GM12891 (cell line): ENCODE results near the gene CA10.

Experiments
- DNase-seq: peaks from one replicate; pipeline ENCODE4 v3.0.0; 2011; ENCODE audit warnings: low spot score; ENCODE audit not compliant: insufficient read length
- FAIRE-seq: peaks from 2 replicates; lab custom pipeline; 2011; peaks lifted over from hg19 to GRCh38; lab: Jason Lieb, UNC
- PAX5 ChIP-seq: IDR thresholded peaks from 2 replicates; pipeline ENCODE4 v1.6.1; 2011; ENCODE audit warnings: low read length, moderate library complexity, mild to moderate bottlenecking; ENCODE audit not compliant: insufficient read depth, severe bottlenecking
- POLR2A ChIP-seq: IDR thresholded peaks from 2 replicates; pipeline ENCODE4 v1.6.1; 2011; ENCODE audit warnings: low read depth, low read length, control low read depth
- POLR2AphosphoS5 ChIP-seq: IDR thresholded peaks from 2 replicates; pipeline ENCODE4 v1.6.1; 2011; ENCODE audit warnings: low read depth, low read length, control low read depth
- POU2F2 ChIP-seq: IDR thresholded peaks from 2 replicates; pipeline ENCODE4 v1.6.1; 2011; ENCODE audit warnings: low read depth, mild to moderate bottlenecking, control low read depth, low read length, moderate library complexity
- SPI1 ChIP-seq: IDR thresholded peaks from 2 replicates; pipeline ENCODE4 v1.6.1; 2011; ENCODE audit warnings: low read depth, low read length, control low read depth
- TAF1 ChIP-seq: IDR thresholded peaks from 2 replicates; pipeline ENCODE4 v1.6.1; 2011; ENCODE audit warnings: low read depth, low read length, control low read depth

Gene CA10

GRCh38 chr17:51709694-51710633 lies 448.6 kb downstream of the CA10 start:
- TF ChIP-seq PAX5 (no peak), TAF1 (no peak), POLR2AphosphoS5 (no peak), SPI1 (no peak), POLR2A (no peak), POU2F2 (no peak)
- FAIRE-seq, result no peak
- DNase-seq, result no peak

DNA sequence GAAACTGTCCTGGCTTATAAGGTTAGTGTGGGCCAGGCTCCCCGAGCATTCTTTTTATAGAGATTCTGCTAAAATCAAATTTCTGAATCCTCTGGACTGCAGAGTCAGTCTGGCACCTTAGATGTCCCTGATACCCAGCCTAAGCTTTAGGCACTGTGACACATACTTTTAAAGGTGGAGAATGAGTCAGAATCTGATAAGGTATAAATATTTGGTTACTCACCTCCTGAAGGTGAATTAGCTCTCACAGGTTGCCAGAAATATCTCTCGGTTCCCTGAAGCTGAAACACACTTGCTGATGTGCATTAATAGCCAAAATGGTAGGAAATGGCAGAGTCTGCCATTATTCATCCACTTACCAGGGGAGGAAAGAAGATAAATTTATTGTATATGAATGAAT lies 451.3 kb downstream of the CA10 start:
- DNase-seq (no peak), FAIRE-seq (no peak)
- TF ChIP-seq PAX5 (no peak), TAF1 (no peak), POU2F2 (no peak), POLR2A (no peak), POLR2AphosphoS5 (no peak), SPI1 (no peak)

DNA sequence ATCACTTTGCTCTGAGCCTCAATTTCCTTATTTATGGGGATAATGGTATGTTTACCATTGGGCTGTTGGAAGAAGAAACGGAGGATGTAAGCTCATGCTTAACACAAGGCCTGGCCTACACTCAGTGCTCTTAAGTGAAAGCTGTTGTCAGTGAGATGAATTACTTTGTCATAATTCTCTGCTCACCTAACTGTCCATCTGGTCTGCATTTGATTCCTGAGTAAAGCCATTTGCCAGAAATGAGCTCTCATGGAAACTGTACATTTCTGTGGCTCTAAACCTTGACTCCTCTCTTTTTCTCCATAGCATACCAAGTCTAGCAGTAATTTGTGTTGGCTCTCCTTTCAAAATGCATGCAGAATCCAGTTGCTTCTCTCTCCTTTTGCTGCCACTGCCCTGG lies 452.4 kb downstream of the CA10 start:
- DNase-seq (no peak), FAIRE-seq (no peak)
- no peak for TF ChIP-seq POU2F2

GRCh38 chr17:51703361-51704341 lies 454.9 kb downstream of the CA10 start:
- TF ChIP-seq SPI1, result no peak
- TF ChIP-seq TAF1, result no peak
- no peak for TF ChIP-seq PAX5
- no peak for TF ChIP-seq POLR2AphosphoS5
- TF ChIP-seq POLR2A, result no peak
- TF ChIP-seq POU2F2, result no peak
- DNase-seq (no peak), FAIRE-seq (no peak)

GRCh38 chr17:51702963-51703360 lies 455.6 kb downstream of the CA10 start:
- FAIRE-seq (no peak), DNase-seq (no peak)
- TF ChIP-seq TAF1 (no peak), POU2F2 (no peak), SPI1 (no peak), POLR2AphosphoS5 (no peak), POLR2A (no peak), PAX5 (no peak)

DNA sequence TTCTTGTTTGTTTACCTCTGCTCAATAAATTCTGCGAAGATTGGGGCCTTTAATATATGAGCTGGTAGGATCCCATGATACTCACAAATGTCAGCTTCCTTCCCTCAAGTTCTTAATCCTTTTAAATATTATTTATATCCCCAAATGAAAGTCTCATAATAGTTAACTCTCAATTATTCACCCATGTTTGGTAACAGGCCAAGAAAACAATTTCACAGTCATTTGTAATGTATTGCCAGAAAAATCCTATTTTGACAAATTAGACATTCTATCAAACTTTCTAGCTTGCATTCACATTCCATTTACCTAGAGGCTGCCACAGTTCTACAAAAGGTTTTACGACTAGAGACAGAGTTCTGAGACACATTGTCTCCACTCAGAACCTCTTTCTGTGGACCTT lies 457.0 kb downstream of the CA10 start:
- no peak for TF ChIP-seq POLR2AphosphoS5
- TF ChIP-seq TAF1, result no peak
- no peak for TF ChIP-seq POU2F2
- no peak for TF ChIP-seq SPI1
- TF ChIP-seq POLR2A, result no peak
- no peak for TF ChIP-seq PAX5
- DNase-seq, result no peak
- no peak for FAIRE-seq

- TF ChIP-seq SPI1 (no peak), TAF1 (no peak), POU2F2 (no peak), PAX5 (no peak), POLR2AphosphoS5 (no peak), POLR2A (no peak)
- no peak for FAIRE-seq
- DNase-seq, result no peak
Observed at GRCh38 chr17:51700011-51700760, 458.3 kb downstream of the CA10 start.

DNA sequence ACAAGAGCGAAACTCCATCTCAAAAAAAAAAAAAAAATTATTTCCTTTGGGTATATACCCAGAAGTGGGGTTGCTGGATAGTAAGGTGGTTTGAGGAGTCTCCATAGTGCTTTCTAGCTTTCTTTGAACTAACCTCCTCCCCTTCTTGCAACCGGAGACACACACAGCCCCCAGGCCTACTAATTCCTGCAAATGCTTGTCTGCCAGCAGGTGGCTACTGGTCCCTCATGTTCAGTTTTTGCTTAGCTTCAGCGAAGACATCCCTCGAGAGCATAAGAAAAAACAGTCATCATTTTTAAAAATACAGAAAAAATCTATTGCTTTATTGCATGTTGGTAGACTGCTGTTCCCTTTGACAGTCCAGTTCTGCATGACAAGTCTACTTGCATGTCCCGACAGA lies 459.2 kb downstream of the CA10 start:
- TF ChIP-seq POLR2A (no peak), PAX5 (no peak)
- DNase-seq (no peak), FAIRE-seq (no peak)

GRCh38 chr17:51692917-51693316 lies 465.6 kb downstream of the CA10 start:
- no peak for FAIRE-seq
- no peak for DNase-seq
- TF ChIP-seq PAX5 (no peak), TAF1 (no peak), POLR2A (no peak), SPI1 (no peak), POLR2AphosphoS5 (no peak), POU2F2 (no peak)
